HG02970 (cell line): ENCODE results near the gene MOGAT2.
"Not testable (repeated sequence)": the region's sequence is repeated elsewhere in the genome, so short reads cannot be mapped to it uniquely, and the experiment has no call there.

Experiments
- ATAC-seq: cut with Tn5 transposase; IDR thresholded peaks from one replicate; pipeline ENCODE4 v1.9.1; 2021; ENCODE audit warnings: mild to moderate bottlenecking, moderate library complexity, moderate number of reproducible peaks; ENCODE audit not compliant: unreplicated experiment, low FRiP score

Gene MOGAT2

GRCh38 chr11:75717608-75718418 is at the start of gene MOGAT2:
TSS of gene MOGAT2 (plus strand) at chr11:75717838. CDS start at chr11:75717889, 51 bp downstream.
- ATAC-seq, result no peak

- no peak for ATAC-seq
These were observed 49.0 kb upstream of the MOGAT2 start, which contains the start of gene MAP6 for GRCh38 chr11:75668451-75669297. TSS of gene MAP6 (minus strand) at chr11:75669038. CDS start at chr11:75668369, 669 bp downstream.

GRCh38 chr11:75673977-75674582 is 43.6 kb upstream of the MOGAT2 start:
- no peak for ATAC-seq

GRCh38 chr11:75677275-75677674 is 40.4 kb upstream of the MOGAT2 start:
- no peak for ATAC-seq

- ATAC-seq, result no peak
These were observed 39.7 kb upstream of the MOGAT2 start for GRCh38 chr11:75677909-75678308.

GRCh38 chr11:75678620-75679259 is 38.9 kb upstream of the MOGAT2 start:
- no peak for ATAC-seq

GRCh38 chr11:75679566-75679965 is 38.1 kb upstream of the MOGAT2 start:
- no peak for ATAC-seq

GRCh38 chr11:75683856-75684255 is 33.8 kb upstream of the MOGAT2 start:
- not testable (repeated sequence) for ATAC-seq

- peak; percentile 69 for ATAC-seq
These were observed 27.6 kb upstream of the MOGAT2 start for GRCh38 chr11:75689863-75690609.

- no peak for ATAC-seq
These were observed 25.8 kb upstream of the MOGAT2 start for GRCh38 chr11:75691804-75692203.

GRCh38 chr11:75697906-75698581 is 19.6 kb upstream of the MOGAT2 start:
- no peak for ATAC-seq

GRCh38 chr11:75700940-75701339 is 16.7 kb upstream of the MOGAT2 start:
- no peak for ATAC-seq

GRCh38 chr11:75703695-75704237 is 13.9 kb upstream of the MOGAT2 start:
- no peak for ATAC-seq

- no peak for ATAC-seq
These were observed 12.1 kb upstream of the MOGAT2 start for GRCh38 chr11:75705541-75705940.

- ATAC-seq, result no peak
These were observed 11.3 kb upstream of the MOGAT2 start for GRCh38 chr11:75706260-75706729.

- ATAC-seq, result no peak
These were observed 3.4 kb upstream of the MOGAT2 start for GRCh38 chr11:75714211-75714610.

- no peak for ATAC-seq
These were observed 1.9 kb upstream of the MOGAT2 start for GRCh38 chr11:75715688-75716087.

- ATAC-seq, result no peak
These were observed 979 bp upstream of the MOGAT2 start for GRCh38 chr11:75716659-75717058.
